Colonic mucosa (tissue), 4 donors: ENCODE data around the gene IL27RA. TPM values are rescaled to one million over a fixed set of nuclear protein-coding genes. Genes with fewer than 3 reads are reported as not detected.

Source experiments
- DNase-seq: peaks from one replicate; pipeline ENCODE4 v3.0.0-alpha.2; 2020
- H3K27ac ChIP-seq: fragments of 200-600 bp; one replicate; pipeline ENCODE4 v1.8.0; 2021
- H3K27me3 ChIP-seq: fragments of 200-600 bp; one replicate; pipeline ENCODE4 v1.8.0; 2021
- H3K36me3 ChIP-seq: fragments of 200-600 bp; one replicate; pipeline ENCODE4 v1.8.0; 2021
- H3K4me1 ChIP-seq: fragments of 200-600 bp; one replicate; pipeline ENCODE4 v1.8.0; 2021; ENCODE audit warnings: mild to moderate bottlenecking
- H3K4me3 ChIP-seq: fragments of 200-600 bp; one replicate; pipeline ENCODE4 v1.8.0; 2021
- H3K9ac ChIP-seq, 2 donors: one replicate each; pipeline ENCODE4 v1.7.0; 2013; ENCODE audit warnings: control low read depth in 2 of 2, low read depth in 2 of 2, low read length in 2 of 2
- H3K9me3 ChIP-seq: fragments of 200-600 bp; one replicate; pipeline ENCODE4 v1.8.0; 2021
- CTCF ChIP-seq: fragments of 200-600 bp; IDR thresholded peaks from one replicate; pipeline ENCODE4 v1.8.0; 2022; ENCODE audit warnings: antibody characterized with exemption, mild to moderate bottlenecking
- intact Hi-C: fragments of 100-400 bp; cut with DNase I; formaldehyde crosslinking; loops from one replicate; pipeline ENCODE4 v1.14.1; 2022
- total RNA-seq, 2 donors: library from RNA; stranded (reverse); fragmentation: NEBNext Ultra II Directional in 1 of 2; extraction: Animal tissue kit (Norgen Biotek cat#: 25700) in 1 of 2; gene quantifications; one replicate each; pipeline ENCODE4 v1.2.1, GENCODE V29; 2021
- donor health status: healthy.
- donor health status: DM: no; HTN: no; CAD: no.
- donor health status: DM: no; HTN: no; CAD: no.

Gene IL27RA
- total RNA-seq, 2 donors from 2014 or later, result 2.5 to 3.2 TPM

- no peak for TF ChIP-seq CTCF
- DNase-seq, result no peak
- intact Hi-C loops, result no loop called here
- Histone ChIP-seq H3K9ac (no peak overlapping the region), H3K4me3 (no peak overlapping the region), H3K36me3 (no peaks in the 10 kb centered on the region), H3K4me1 (no peaks in the 10 kb centered on the region), H3K9me3 (no peaks in the 10 kb centered on the region), H3K27ac (no peak overlapping the region), H3K27me3 (no peaks in the 10 kb centered on the region)
Measured at GRCh38 chr19:13990085-13990484, 41.5 kb upstream of the IL27RA start.

GRCh38 chr19:13992025-13992424, 39.5 kb upstream of the IL27RA start:
- H3K4me3 ChIP-seq, result no peak overlapping the region
- no peaks in the 10 kb centered on the region for H3K36me3 ChIP-seq
- DNase-seq, result no peak
- no peak overlapping the region for H3K9ac ChIP-seq
- intact Hi-C loops, result no loop called here
- H3K4me1 ChIP-seq, result no peaks in the 10 kb centered on the region
- no peak overlapping the region for H3K27ac ChIP-seq
- no peaks in the 10 kb centered on the region for H3K9me3 ChIP-seq
- TF ChIP-seq CTCF, result no peak
- H3K27me3 ChIP-seq, result no peaks in the 10 kb centered on the region

- H3K9ac ChIP-seq, result no peak overlapping the region
- TF ChIP-seq CTCF, result no peak
- no peak overlapping the region for H3K27ac ChIP-seq
- H3K9me3 ChIP-seq, result no peaks in the 10 kb centered on the region
- DNase-seq, result no peak
- no peak overlapping the region for H3K4me3 ChIP-seq
- H3K27me3 ChIP-seq, result no peaks in the 10 kb centered on the region
- intact Hi-C loops, result no loop called here
- H3K4me1 ChIP-seq, result no peaks in the 10 kb centered on the region
- no peaks in the 10 kb centered on the region for H3K36me3 ChIP-seq
Measured at GRCh38 chr19:13993590-13994300, 37.8 kb upstream of the IL27RA start.

GRCh38 chr19:13995017-13995728, 36.4 kb upstream of the IL27RA start:
- no peaks in the 10 kb centered on the region for H3K36me3 ChIP-seq
- DNase-seq, result no peak
- no peak for TF ChIP-seq CTCF
- no peaks in the 10 kb centered on the region for H3K9me3 ChIP-seq
- peak overlapping the region in 1 of 2 donors; percentile 12 for H3K9ac ChIP-seq
- H3K27me3 ChIP-seq, result no peaks in the 10 kb centered on the region
- H3K4me1 ChIP-seq, result no peaks in the 10 kb centered on the region
- no peak overlapping the region for H3K4me3 ChIP-seq
- H3K27ac ChIP-seq, result no peak overlapping the region
- intact Hi-C loops, result no loop called here

- no peak for TF ChIP-seq CTCF
- H3K36me3 ChIP-seq, result no peaks in the 10 kb centered on the region
- H3K4me3 ChIP-seq, result no peak overlapping the region
- peak overlapping the region in 1 of 2 donors; percentile 58 for H3K9ac ChIP-seq
- no peaks in the 10 kb centered on the region for H3K4me1 ChIP-seq
- no peaks in the 10 kb centered on the region for H3K27me3 ChIP-seq
- DNase-seq, result no peak
- no peak overlapping the region for H3K27ac ChIP-seq
- intact Hi-C loops, result no loop called here
- H3K9me3 ChIP-seq, result no peaks in the 10 kb centered on the region
Measured at GRCh38 chr19:13995878-13996765, 35.4 kb upstream of the IL27RA start.
